GM19193 (cell line): ENCODE results near the gene AACS.

Experiments used
- POLR2A ChIP-seq: IDR thresholded peaks from 4 replicates; pipeline ENCODE4 v1.6.1; 2011; ENCODE audit not compliant: insufficient read depth, insufficient read length; ENCODE audit errors: extremely low read depth

The AACS gene

DNA sequence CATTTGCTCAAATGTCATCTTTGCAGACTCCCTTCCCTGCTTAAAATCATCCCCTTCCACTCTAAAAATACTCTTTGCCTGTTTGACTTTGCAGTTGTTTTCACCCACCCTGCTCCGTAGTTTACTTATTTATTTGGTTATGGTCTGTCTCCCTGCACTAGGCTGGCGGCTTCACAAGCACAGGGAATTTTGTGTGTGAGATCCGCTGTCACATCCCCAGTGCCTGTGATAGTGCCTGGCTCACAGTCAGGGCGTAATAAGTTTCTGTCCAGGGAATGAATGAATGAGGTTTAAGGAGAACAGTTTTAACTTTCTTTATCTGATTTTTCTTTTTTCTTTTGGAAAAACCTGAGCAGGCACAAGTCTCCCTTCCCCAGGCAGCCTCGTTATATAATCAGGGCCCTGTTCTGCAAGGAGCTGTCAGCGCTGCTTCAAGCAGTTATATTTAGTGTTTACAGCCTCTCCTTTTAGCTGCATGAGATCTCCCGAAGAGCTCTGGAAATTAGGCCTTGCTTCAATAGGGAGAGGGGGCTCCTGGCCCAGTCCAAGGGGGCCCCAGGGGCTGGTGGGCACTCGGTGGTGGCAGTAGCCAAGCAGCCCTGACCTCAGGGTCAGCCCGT, 107.1 kb downstream of the AACS start:
- TF ChIP-seq POLR2A, result no peak

DNA sequence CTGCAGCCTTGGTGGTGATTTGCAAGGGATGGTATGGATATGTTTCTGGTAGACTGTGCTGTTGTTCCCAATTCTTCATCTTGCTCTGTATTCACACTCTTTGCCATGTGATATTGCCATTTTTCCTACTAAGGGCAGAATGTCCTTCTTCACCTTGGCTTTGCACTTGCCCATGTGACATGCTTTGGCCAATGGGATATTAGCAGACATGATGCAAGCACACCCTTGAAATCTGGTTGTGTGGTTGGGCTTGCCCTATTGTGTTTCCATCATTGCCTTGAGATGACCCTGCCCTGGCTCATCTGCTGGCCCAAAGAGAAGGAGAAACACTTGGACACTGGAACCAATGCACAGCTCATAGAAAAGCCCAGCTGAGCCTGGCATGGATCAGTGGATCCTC, 110.3 kb downstream of the AACS start:
- no peak for TF ChIP-seq POLR2A

DNA sequence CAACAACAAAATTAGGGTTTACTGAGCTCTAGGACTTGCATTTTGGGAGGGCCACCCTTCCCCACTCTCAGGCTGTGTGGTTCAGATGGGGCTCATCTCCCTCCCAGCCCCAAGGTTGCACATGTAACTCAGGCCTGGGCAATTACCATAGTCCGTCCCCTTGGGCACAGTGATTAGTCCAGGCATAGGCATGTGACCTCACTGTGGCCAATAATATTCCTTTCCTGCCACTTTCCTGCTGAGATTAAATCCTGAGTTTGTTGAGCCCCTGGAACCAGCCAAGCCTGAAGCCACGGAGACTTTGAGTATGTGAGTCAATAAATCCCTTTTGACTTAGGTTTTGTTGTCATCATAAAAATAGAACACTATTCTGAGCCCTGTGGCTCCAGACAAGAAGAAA, 113.0 kb downstream of the AACS start:
- TF ChIP-seq POLR2A, result no peak

DNA sequence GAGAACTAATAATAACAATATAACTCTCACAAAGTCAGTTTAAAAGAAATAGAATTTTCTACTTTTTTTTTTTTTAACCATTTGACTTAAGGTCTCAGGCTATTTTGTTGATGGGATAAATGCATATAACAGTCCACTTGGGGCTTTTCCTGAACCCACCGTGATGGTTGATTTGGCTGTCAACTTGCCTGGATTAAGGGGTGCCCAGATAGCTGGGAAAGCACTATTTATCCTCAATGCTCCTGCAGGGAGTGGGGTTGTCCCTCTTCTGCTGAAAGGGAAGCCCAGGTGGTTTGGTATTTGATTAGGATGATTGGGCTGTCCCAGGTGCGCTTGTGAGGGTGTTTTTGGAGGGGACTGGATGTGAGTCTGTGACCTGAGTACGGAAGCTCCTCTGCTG, 114.9 kb downstream of the AACS start:
- no peak for TF ChIP-seq POLR2A

DNA sequence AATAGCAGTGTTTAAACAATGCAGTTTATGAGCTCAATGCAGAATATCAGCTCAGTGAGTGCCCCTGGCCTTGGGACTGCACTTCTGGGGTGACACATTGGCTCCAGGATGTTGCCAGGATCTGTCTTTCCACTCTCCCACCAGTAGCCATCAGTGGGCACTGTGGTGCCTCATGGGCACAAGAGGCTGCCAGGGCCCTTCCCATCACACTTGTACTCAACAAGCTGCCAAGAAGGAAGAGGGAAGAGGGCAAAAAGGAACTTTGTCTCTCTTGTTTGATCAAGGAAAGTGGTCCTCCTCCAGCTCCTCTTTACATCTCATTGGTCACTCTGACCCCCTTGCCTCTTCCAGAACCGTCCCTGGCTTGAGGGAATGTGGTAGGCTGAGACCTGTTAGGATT, 115.9 kb downstream of the AACS start:
- TF ChIP-seq POLR2A, result no peak

DNA sequence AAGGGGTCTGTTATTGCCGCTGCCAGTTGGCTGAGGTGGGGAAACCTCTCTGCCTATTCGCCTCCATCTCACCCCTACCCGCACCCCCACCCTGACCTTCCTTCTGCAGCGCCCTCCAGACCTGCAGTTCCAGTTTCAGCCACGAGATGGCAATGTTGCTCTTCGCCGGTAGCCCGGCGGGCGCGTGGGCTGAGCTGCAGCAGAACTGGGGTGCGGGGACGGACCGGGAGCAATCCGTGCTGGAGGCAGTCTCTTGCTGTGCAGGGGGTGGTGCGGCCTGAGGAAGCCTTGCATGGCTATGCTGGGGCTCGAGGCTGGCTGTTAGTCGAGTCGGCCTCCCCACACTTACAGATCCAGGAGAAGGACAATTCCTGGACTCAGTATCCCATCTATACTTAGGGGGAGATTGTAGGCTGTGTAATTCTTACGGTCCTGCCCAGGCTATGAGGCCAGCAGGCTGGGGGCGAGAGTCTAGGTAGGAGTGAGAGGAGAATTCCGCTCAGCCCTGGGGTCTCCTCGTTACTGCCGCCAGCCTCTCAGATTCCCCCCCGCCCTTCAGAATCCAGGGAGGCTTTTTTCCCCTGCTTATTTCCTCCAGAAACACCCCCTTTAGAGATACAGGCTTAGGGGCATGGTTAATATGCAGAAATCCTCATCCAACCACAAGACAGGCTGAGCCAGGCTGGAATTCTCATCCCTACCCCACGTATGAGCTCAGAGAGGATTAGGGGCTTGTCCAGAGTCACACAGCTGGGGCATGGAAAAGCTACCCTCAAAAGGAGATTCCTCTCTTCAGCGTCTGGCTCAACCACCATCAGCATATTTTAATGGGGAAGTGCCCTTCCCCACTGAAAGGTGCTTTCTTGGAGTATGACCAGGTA, 118.2 kb downstream of the AACS start:
- TF ChIP-seq POLR2A, result no peak

DNA sequence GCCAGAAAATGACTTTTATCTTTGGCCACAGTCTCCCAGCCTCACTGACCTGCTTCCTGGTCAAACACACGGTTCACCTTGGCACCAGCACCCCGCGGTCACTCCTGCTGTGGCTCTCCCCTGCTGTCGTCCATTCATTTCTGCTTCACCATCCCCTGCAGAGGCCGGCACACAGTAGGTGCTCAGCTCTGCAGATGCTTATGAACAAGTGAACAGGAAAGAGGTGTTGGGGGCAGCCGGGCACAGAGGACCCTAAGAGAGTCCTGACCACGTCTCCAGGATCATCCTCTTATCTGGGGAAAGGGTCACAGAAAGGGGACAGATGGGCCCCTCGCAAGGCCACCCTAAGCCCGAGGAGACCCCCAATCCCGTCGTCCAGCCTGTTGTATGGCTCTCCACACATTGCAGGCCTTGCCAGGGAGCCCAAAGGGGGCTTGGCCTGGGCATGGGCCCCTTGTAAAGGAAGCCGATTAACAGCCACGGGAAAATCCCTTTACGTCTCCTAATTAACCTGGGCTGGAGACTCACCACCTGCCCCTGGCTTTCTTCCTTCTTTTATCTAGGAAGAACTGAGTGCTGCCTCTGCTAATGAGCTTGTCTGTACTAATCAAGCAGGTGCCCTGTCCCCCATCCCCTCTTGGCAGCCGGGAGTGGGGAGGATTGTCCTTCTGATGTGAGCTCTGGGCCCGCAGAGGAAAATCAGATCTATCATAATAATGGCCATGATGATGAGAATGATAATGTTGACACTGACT, 119.2 kb downstream of the AACS start:
- TF ChIP-seq POLR2A, result no peak

DNA sequence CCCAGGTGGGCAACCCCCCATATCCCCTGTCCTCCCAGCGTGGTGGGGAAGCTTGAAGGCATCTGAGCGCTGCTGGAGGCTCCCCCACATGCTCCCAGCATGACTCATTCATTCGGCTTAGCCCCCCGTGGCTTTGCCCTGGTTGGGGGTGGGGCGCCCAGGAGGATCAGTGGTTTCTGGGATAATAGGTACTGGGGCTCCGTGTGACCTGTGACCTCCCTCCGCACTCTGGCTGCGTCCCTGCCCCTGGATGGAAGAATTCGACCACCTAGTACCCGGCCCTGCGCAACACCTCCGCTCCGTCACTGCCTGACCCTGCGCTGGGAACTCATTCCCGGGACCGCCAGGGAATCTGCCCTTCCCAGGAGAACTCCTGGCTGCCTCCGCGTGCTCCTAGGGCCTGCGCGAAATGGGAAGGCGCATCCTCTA, 120.1 kb downstream of the AACS start:
- TF ChIP-seq POLR2A, result no peak

DNA sequence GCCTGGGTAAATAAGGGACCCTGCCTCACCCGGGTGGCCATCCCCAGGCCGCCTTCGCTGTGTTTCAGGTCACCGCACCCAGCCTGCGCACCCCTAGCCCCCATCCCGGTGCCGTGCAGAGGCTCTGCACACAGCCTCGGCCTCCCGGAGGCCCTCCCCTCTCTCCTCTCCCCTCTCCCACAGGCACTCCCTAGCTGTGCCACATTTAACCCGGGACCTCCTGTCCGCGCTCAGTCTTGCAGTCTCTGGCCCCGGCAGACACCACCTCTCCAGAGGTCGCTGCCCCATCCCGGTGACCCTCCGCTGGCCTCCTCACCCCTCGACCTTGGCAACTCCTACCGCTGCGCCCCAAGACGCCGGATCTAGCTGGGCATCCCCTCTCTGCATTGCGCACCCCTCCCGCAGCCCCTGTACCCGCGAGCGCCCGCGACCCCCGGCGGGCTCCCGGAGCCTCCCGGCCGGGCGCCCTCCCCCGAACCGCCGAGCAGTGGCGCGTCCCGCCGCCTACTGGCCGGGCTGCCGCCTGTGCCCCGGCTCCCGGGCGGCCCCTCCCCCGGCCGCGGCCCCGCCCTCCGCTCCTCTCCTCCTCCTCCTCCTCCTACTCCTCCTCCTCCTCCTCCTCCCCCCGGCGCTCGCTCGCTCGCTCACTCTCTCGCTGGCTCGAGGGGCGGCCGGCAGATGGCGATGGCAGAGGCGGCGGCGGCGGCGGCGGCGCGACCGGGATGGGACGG, 120.7 kb downstream of the AACS start, which contains the start of gene TMEM132B:
TMEM132B (plus strand) TSS at position 647 of the 731 bp plus-strand sequence.
- TF ChIP-seq POLR2A, result no peak

DNA sequence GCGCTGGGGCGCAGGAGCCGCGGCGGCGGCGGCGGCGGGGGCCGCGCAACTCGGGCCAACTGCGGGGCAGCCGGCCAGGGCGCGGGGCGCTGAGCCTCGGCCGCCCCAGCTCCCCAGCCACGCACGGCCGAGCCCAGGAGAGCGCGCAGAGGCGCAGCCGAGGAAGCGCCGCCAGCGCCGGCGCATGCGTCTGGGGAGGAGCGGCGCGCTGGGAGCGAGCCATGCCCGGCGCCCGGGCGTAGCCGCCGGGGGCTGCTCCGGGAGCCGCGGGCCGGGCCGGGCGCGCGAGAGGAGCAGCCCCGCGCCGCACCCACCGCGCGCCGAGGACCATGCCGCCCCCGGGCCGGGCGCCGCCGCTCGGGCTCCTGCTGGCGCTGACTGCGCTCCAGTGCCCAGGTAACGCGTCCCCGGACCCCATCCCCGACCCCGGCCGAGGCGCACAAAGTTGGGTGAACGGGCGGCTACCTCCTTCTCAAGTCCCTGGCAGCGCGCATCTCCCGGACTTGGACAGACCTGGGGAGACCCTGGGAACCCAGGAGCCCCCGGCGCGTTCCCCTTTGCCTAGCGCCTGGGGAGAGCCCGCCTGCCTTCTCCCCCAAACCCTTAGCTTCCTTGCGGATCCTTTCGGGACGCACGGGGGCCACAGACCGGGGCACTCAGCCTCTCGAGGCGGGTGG, 121.4 kb downstream of the AACS start:
- TF ChIP-seq POLR2A, result no peak

DNA sequence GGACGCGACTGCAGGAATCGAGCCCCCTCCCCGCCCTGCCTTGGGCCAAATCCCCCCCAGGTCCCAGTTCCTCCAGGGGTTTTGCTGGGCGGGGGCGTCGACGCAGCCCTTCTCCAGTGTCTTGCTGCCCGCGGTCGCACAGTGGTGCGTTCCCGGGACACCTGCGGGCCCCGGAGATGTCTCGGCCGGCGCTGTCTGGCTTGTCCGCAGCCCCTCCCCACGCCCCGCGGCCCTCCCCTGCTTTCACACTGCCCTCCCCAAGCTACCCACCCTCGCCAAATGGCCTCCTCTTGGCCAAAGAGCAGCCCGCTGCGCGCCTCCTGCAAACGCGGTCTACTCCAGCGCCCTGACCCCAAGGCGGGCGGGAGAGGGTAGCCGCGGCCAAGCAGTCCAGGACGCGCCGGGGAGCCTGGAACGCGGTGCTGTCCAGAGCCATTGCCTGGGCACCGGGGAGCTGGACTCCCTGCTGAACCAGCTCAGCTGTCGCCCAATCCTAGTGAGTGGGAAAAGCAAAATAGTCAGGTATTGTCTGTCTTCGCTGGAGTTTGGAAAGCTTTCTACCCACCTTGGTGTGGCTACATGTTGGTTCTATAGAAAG, 122.0 kb downstream of the AACS start:
- TF ChIP-seq POLR2A, result no peak

DNA sequence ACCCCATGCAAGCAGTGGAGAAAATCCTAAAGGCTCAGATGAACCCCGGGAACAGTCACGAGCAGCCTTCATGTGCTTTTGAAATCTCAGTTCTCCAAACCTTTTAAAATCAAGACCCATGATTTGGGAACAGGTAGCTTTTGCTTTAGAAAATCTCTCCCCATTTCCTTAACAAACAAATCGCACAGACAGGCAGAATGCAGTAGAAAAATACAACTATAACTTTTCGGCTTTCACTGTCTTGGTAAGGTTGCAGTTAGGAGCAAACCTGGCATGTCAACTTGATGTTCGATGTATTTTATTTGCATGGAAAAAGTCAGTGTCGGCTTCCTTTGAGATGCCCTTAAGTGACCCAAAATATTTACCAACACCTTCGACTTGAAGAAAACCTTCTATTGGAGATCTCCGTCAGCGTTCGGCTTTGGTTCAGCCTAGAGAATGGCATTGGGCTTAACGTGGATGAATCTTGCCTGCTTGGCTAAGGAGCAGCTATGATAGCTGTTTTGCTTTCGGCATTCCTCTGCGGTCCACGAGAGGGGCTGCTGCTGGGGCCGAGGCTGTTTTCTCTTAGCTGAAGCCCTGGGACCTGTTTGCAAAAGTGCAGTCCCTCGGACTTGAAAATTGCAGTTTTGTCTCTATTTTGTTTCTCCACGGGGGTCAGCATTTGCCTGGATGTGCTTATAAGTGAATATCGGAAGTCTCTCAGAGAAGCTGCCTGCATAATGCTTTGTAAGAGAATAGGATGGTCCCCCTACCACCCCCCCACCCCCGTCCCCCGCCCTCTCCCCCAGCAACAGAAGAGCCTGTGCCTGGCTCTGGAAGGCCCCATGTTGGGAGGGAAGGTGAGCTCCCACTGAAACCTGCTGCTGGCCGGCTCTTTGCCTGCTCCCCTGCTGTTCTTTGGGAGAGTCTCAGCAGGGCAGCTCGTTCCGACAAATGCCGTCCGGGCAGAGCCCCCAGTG, 122.8 kb downstream of the AACS start:
- TF ChIP-seq POLR2A, result no peak

DNA sequence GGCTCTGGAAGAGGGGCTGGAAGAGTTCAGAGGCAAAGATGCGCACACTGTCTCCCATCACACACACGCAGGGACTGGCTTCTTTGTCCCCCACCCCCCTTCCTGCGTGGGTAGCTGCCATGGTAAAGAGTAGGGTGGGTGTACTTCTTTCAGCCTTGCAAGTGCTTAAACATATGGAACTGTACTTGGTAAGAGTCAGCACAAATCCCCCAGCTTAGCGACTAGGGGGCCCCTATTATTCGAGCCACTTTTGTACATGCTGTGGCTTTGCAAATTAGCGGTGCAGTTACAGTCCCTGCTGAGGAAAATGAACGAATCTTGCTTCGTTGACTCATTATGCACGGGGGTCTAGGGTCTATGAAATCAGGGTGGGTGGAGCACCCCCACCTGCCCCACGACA, 123.8 kb downstream of the AACS start:
- no peak for TF ChIP-seq POLR2A
